ENCODE results near the gene FUT8. TPM values are rescaled to one million over a fixed set of nuclear protein-coding genes. Genes with fewer than 3 reads are reported as not detected.

FUT8 gene
- total RNA-seq, 1 donor from 2014 or later: 18.1 TPM

GRCh38 chr14:65720171-65720570 lies 307.6 kb downstream of the FUT8 start:
- Mint-ChIP-seq H3K9me3 (ENCODE audit: low read depth) (peaks cover 23% of the 10 kb centered on the region), H3K27ac (ENCODE audit: unreplicated experiment) (no peak overlapping the region), H3K36me3 (ENCODE audit: low read depth) (peaks cover 10% of the 10 kb centered on the region), H3K27me3 (ENCODE audit: low read depth) (no peaks in the 10 kb centered on the region), H3K4me1 (ENCODE audit: low read depth) (no peaks in the 10 kb centered on the region), H3K4me3 (ENCODE audit: unreplicated experiment) (no peak overlapping the region)
- peak; percentile 64 for DNase-seq (ENCODE audit: low spot score)
- no peak for TF ChIP-seq CTCF (IDR thresholded peaks at IDR 0.05)

- Mint-ChIP-seq H3K27ac (ENCODE audit: unreplicated experiment) (no peak overlapping the region), H3K4me3 (ENCODE audit: unreplicated experiment) (no peak overlapping the region), H3K36me3 (ENCODE audit: low read depth) (peaks cover 10% of the 10 kb centered on the region), H3K4me1 (ENCODE audit: low read depth) (no peaks in the 10 kb centered on the region), H3K9me3 (ENCODE audit: low read depth) (peaks cover 18% of the 10 kb centered on the region), H3K27me3 (ENCODE audit: low read depth) (no peaks in the 10 kb centered on the region)
- peak; percentile 40 for DNase-seq (ENCODE audit: low spot score)
- TF ChIP-seq CTCF (IDR thresholded peaks at IDR 0.05): no peak
Measured at GRCh38 chr14:65720743-65721142, 308.2 kb downstream of the FUT8 start.

- H3K36me3 Mint-ChIP-seq (ENCODE audit: low read depth): peaks cover 13% of the 10 kb centered on the region
- H3K4me1 Mint-ChIP-seq (ENCODE audit: low read depth): no peaks in the 10 kb centered on the region
- H3K9me3 Mint-ChIP-seq (ENCODE audit: low read depth): peaks cover 19% of the 10 kb centered on the region
Measured at GRCh38 chr14:65723348-65723747, 310.8 kb downstream of the FUT8 start.

GRCh38 chr14:65728604-65729003 lies 316.1 kb downstream of the FUT8 start:
- no peak for DNase-seq (ENCODE audit: low spot score)
- H3K9me3 Mint-ChIP-seq (ENCODE audit: low read depth): peaks cover 8% of the 10 kb centered on the region
- no peaks in the 10 kb centered on the region for H3K27me3 Mint-ChIP-seq (ENCODE audit: low read depth)

More at GRCh38 chr14:65723348-65723747, 310.8 kb downstream of the FUT8 start:
- Mint-ChIP-seq H3K27ac (ENCODE audit: unreplicated experiment) (no peak overlapping the region), H3K4me3 (ENCODE audit: unreplicated experiment) (no peak overlapping the region), H3K27me3 (ENCODE audit: low read depth) (no peaks in the 10 kb centered on the region)
- DNase-seq (ENCODE audit: low spot score): no peak
- no peak for TF ChIP-seq CTCF (IDR thresholded peaks at IDR 0.05)

GRCh38 chr14:65729566-65729965 lies 317.0 kb downstream of the FUT8 start:
- Mint-ChIP-seq H3K4me3 (ENCODE audit: unreplicated experiment) (no peak overlapping the region), H3K27ac (ENCODE audit: unreplicated experiment) (no peak overlapping the region), H3K4me1 (ENCODE audit: low read depth) (peaks cover 9% of the 10 kb centered on the region), H3K27me3 (ENCODE audit: low read depth) (no peaks in the 10 kb centered on the region), H3K9me3 (ENCODE audit: low read depth) (peaks cover 8% of the 10 kb centered on the region), H3K36me3 (ENCODE audit: low read depth) (peaks cover 8% of the 10 kb centered on the region)
- no peak for TF ChIP-seq CTCF (IDR thresholded peaks at IDR 0.05)
- DNase-seq (ENCODE audit: low spot score): no peak

More at GRCh38 chr14:65728604-65729003, 316.1 kb downstream of the FUT8 start:
- H3K4me3 Mint-ChIP-seq (ENCODE audit: unreplicated experiment): no peak overlapping the region
- H3K27ac Mint-ChIP-seq (ENCODE audit: unreplicated experiment): no peak overlapping the region
- peaks cover 8% of the 10 kb centered on the region for H3K36me3 Mint-ChIP-seq (ENCODE audit: low read depth)
- H3K4me1 Mint-ChIP-seq (ENCODE audit: low read depth): peaks cover 9% of the 10 kb centered on the region
- no peak for TF ChIP-seq CTCF (IDR thresholded peaks at IDR 0.05)

Data from chondrocyte (in vitro differentiated cells).